ENCODE results near the gene ARFGEF2. TPM values are rescaled to one million over a fixed set of nuclear protein-coding genes. Genes with fewer than 3 reads are reported as not detected.
A peak's percentile ranks its signal among the peaks of the same experiment; 100 is the strongest.

Gene ARFGEF2
- total RNA-seq (2012; rRNA removed): 21.0 and 27.6 TPM in 2 replicates

DNA sequence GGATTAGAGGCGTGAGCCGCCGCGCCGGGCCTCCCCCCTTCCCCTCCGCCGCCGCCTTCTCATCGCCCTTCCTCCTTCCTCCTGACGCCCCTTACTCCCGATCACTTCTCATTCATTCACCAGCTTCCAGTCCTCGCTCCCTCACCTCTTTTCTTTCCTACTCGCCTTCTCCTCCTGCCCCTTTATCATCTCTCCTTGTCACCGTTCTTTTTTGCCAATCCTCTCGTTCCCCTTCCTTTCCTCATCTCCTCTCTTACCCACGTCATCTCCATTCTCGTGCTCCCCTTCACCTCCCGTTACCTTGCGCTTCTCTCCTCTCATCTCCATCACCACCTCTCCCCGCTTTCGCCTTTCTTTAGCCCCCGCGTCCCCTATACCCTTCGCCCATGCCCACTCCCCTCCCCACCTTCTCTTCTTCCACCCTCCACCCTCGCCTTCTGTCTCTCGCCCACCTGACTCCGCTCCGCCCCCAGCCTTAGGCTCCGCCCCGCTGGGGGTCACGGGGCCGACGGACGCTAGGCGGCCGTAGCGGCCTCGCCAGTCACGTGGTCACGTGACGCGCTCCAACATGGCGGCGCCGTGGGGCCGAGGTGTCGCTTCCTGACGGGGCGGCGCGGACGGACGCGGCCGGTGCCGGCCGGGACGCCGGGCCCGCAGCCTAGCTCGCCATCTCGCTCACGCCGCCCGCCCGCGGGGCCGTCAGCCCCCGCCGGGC lies at the start of gene ARFGEF2:
ARFGEF2 (plus strand) TSS at position 544 of the 715 bp plus-strand sequence. CDS start 179 bp downstream, outside the sequence.
- H3K4me2 ChIP-seq (ENCODE audit: low read length): peak within 1 kb of the TSS; percentile 80
- peak within 1 kb of the TSS; percentile 98 for H3K9ac ChIP-seq (ENCODE audit: low read depth, low read length)
- H3K4me1 ChIP-seq (ENCODE audit: control insufficient read depth, insufficient read depth, low read length): peaks cover 17% of the 10 kb centered on the region
- H3K9me3 ChIP-seq (replicated peaks; ENCODE audit: low read length): no peaks in the 10 kb centered on the region
- H3K27me3 ChIP-seq (ENCODE audit: control insufficient read depth, insufficient read depth, low read length): peaks cover 9% of the 10 kb centered on the region
- peak within 1 kb of the TSS; percentile 80 for H3K4me3 ChIP-seq (ENCODE audit: low read length)
- no peaks in the 10 kb centered on the region for H3K36me3 ChIP-seq (ENCODE audit: insufficient read depth, low read length)

DNA sequence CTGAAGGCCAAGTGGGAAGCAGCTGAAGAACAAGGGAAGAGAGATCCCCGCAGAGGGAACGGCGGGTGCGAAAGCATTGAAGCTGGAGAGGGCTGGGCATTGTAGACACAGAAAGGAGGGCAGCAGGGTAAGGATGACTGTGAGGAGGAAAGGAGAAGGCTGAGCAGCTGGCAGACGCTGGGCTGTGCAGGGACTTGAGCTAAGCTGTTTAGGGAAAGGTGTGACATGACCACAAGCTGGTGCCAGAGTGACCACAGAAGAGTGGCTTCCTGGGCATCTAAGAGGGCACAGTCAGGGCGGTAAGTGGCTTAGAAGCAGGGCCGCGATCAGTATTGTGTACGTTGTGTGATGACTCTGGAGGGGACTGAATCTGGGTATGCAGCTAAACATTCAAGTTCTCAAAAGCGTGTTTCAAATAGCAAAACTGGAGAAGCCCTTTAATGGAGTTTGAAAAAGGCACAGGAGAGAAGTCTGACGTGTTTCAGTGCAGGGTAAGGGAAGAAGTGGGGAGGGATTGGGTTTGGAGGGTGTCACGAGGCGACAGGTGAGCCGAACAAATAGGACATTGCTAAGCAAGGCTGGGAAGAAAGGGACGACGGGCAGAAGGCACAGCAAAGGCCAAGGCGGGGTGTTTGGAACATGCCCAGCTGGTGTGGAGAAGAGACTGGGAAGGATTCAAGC lies 46.1 kb upstream of the ARFGEF2 start:
- no peak overlapping the region for H3K4me2 ChIP-seq (ENCODE audit: low read length)
- no peak overlapping the region for H3K4me3 ChIP-seq (ENCODE audit: low read length)
- no peaks in the 10 kb centered on the region for H3K36me3 ChIP-seq (ENCODE audit: insufficient read depth, low read length)
- no peaks in the 10 kb centered on the region for H3K9me3 ChIP-seq (replicated peaks; ENCODE audit: low read length)
- no peak overlapping the region for H3K9ac ChIP-seq (ENCODE audit: low read depth, low read length)
- no peaks in the 10 kb centered on the region for H3K27me3 ChIP-seq (ENCODE audit: control insufficient read depth, insufficient read depth, low read length)
- H3K4me1 ChIP-seq (ENCODE audit: control insufficient read depth, insufficient read depth, low read length): peaks cover 8% of the 10 kb centered on the region

DNA sequence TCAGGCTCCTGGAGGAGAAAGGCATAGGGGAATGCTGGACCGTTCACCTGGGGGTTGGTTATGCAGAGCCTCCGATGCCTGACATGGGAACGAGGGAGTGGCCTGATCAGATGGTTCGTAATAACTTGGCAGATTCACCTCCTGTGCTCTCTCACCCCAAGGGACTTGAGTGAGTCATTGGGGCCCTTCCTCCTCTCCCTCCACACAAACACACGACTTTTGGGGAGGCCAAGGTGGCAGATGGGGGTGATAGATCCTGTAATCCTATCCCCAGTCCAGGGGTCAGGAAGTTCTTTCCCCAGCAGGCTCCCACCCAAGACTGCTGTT lies 45.6 kb upstream of the ARFGEF2 start:
- no peak overlapping the region for H3K4me2 ChIP-seq (ENCODE audit: low read length)
- H3K9me3 ChIP-seq (replicated peaks; ENCODE audit: low read length): no peaks in the 10 kb centered on the region
- H3K9ac ChIP-seq (ENCODE audit: low read depth, low read length): no peak overlapping the region
- H3K27me3 ChIP-seq (ENCODE audit: control insufficient read depth, insufficient read depth, low read length): no peaks in the 10 kb centered on the region
- no peak overlapping the region for H3K4me3 ChIP-seq (ENCODE audit: low read length)
- no peaks in the 10 kb centered on the region for H3K36me3 ChIP-seq (ENCODE audit: insufficient read depth, low read length)
- H3K4me1 ChIP-seq (ENCODE audit: control insufficient read depth, insufficient read depth, low read length): peaks cover 8% of the 10 kb centered on the region

DNA sequence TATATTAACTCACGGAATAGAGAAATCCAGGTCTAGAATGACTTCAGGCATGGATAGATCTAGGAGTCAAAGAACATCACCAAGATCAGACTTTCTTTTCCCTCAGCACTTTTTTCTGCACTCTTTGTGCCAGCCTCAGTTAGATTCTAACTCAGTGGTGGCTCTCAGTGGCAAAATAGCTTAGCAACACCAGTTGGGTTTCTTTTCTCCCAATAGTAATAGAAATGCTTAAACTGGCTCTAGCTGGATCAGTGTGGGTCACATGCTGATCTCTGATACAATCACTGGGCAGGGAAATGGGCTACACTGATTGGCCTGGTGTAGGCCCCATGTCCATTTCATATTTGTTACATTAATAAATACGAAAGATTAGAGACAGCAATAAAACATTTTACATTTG lies 44.2 kb upstream of the ARFGEF2 start:
- peaks cover 8% of the 10 kb centered on the region for H3K4me1 ChIP-seq (ENCODE audit: control insufficient read depth, insufficient read depth, low read length)
- no peak overlapping the region for H3K9ac ChIP-seq (ENCODE audit: low read depth, low read length)
- H3K27me3 ChIP-seq (ENCODE audit: control insufficient read depth, insufficient read depth, low read length): no peaks in the 10 kb centered on the region
- no peaks in the 10 kb centered on the region for H3K9me3 ChIP-seq (replicated peaks; ENCODE audit: low read length)
- H3K36me3 ChIP-seq (ENCODE audit: insufficient read depth, low read length): no peaks in the 10 kb centered on the region
- no peak overlapping the region for H3K4me2 ChIP-seq (ENCODE audit: low read length)
- H3K4me3 ChIP-seq (ENCODE audit: low read length): no peak overlapping the region

DNA sequence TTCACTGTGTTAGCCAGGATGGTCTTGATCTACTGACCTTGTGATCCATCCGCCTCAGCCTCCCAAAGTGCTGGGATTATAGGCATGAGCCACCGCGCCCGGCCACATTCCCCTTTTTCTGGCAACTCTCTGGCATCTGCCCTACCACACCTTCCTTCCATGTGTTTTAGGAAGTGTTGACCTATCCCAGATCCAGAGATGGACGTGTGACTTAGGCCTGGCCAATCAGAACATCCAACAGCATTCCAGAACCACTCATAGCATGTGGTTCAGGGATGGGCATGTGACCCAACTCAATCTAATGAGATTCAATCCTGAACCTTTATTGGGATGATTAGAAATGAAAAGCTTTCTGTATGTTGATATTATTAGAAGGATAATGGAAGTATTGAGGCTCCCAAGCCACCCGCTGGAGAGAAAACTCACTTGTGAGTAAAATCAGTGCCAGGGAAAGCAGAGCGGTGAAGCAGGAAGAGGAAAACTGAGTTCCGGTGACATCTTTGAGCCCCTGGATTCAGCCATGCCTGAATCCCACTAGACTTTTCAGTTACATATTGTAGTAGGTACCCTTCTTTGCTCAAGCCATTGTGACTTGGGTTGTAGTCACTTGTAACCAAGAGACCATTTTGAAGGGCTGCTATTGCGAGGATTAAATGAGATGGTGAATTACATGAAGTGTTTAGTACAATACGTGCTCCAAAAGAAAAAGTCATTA lies 42.8 kb upstream of the ARFGEF2 start:
- Histone ChIP-seq H3K4me2 (ENCODE audit: low read length) (no peak overlapping the region), H3K9ac (ENCODE audit: low read depth, low read length) (no peak overlapping the region), H3K4me3 (ENCODE audit: low read length) (no peak overlapping the region), H3K27me3 (ENCODE audit: control insufficient read depth, insufficient read depth, low read length) (no peaks in the 10 kb centered on the region), H3K36me3 (ENCODE audit: insufficient read depth, low read length) (no peaks in the 10 kb centered on the region), H3K4me1 (ENCODE audit: control insufficient read depth, insufficient read depth, low read length) (peaks cover 8% of the 10 kb centered on the region), H3K9me3 (replicated peaks; ENCODE audit: low read length) (no peaks in the 10 kb centered on the region)

DNA sequence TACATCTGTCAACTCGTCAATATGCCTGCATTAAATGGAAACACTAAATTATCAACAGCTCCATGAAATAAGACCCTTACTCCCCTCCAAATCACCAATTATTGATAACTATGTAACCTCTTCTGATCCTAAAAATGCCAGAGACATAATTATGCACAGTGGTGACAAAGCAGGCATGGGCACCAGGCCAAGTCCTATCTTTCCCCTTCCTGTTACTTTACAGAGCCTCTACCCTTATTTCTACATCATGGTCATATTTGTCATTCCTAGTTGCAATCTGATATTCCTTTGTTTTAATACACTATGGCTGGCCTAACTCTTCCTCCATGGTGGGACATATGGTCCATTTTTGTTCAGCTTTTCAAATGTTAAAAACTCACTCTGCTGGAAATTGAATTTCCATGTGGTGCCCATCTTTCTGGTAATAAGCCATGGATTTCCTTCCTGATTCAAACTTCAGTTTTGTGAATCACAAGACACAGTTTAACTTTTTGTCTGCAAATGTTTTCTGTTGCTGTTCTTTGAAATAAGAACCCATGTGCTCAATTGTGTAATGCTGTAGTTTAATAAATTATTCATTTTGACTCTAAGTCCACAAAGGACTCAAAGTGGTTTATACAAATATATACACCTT lies 41.8 kb upstream of the ARFGEF2 start:
- Histone ChIP-seq H3K27me3 (ENCODE audit: control insufficient read depth, insufficient read depth, low read length) (peaks cover under 1% of the 10 kb centered on the region), H3K36me3 (ENCODE audit: insufficient read depth, low read length) (no peaks in the 10 kb centered on the region), H3K4me3 (ENCODE audit: low read length) (no peak overlapping the region), H3K4me2 (ENCODE audit: low read length) (no peak overlapping the region), H3K4me1 (ENCODE audit: control insufficient read depth, insufficient read depth, low read length) (peaks cover 8% of the 10 kb centered on the region), H3K9me3 (replicated peaks; ENCODE audit: low read length) (no peaks in the 10 kb centered on the region), H3K9ac (ENCODE audit: low read depth, low read length) (no peak overlapping the region)

DNA sequence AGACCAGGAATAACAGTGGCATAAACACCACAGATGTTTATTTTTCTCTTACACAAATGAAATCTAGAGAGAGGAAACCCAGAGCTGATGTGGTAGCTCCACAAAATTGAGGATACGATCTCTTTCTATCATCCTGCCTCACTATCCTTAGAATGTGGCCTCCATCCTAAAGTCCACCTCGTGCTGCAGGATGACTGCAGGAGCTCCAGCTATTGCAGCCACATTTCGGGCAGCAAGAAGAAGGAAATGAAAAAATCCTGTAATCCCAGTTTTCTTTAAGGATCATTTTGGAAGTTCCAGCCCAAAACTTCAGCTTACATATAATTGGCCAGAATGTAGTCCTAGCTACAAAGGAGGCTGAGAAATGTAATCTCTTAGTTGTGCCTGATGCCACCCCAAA lies 41.2 kb upstream of the ARFGEF2 start:
- Histone ChIP-seq H3K9ac (ENCODE audit: low read depth, low read length) (no peak overlapping the region), H3K4me3 (ENCODE audit: low read length) (no peak overlapping the region), H3K9me3 (replicated peaks; ENCODE audit: low read length) (no peaks in the 10 kb centered on the region), H3K4me2 (ENCODE audit: low read length) (no peak overlapping the region), H3K27me3 (ENCODE audit: control insufficient read depth, insufficient read depth, low read length) (peaks cover 7% of the 10 kb centered on the region), H3K4me1 (ENCODE audit: control insufficient read depth, insufficient read depth, low read length) (peaks cover 8% of the 10 kb centered on the region), H3K36me3 (ENCODE audit: insufficient read depth, low read length) (no peaks in the 10 kb centered on the region)

DNA sequence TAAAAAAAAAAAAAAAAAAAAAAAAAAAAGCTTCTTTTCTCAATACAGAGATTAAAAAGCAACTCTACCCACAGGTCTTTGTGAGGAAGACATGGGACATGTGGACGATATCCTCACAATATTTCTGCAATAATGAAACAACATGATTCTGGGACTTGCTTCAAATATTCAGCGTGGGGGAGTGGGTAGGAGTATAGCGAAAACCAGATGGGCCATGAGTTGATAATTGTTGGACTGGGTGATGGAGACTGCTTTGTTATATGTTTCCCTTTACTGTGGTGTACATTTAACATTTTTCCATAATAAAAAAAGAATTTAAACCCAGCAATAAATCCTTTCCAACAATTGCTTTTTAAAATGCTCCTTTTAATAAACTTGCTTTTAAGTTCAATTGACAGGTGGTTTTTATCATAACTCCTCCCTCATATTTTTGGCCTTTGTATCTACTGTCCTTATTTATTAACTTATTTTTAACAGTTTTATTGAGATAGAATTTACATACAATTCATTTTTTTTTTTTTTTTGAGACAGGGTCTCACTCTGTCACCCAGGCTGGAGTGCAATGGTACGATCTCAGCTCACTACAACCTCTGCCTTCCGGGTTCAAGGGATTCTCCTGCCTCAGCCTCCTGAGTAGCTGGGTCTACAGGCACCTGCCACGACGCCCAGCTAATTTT lies 40.4 kb upstream of the ARFGEF2 start:
- peaks cover 7% of the 10 kb centered on the region for H3K27me3 ChIP-seq (ENCODE audit: control insufficient read depth, insufficient read depth, low read length)
- H3K36me3 ChIP-seq (ENCODE audit: insufficient read depth, low read length): no peaks in the 10 kb centered on the region
- no peak overlapping the region for H3K4me2 ChIP-seq (ENCODE audit: low read length)
- H3K4me3 ChIP-seq (ENCODE audit: low read length): no peak overlapping the region
- H3K4me1 ChIP-seq (ENCODE audit: control insufficient read depth, insufficient read depth, low read length): peaks cover 2% of the 10 kb centered on the region
- no peaks in the 10 kb centered on the region for H3K9me3 ChIP-seq (replicated peaks; ENCODE audit: low read length)
- no peak overlapping the region for H3K9ac ChIP-seq (ENCODE audit: low read depth, low read length)

DNA sequence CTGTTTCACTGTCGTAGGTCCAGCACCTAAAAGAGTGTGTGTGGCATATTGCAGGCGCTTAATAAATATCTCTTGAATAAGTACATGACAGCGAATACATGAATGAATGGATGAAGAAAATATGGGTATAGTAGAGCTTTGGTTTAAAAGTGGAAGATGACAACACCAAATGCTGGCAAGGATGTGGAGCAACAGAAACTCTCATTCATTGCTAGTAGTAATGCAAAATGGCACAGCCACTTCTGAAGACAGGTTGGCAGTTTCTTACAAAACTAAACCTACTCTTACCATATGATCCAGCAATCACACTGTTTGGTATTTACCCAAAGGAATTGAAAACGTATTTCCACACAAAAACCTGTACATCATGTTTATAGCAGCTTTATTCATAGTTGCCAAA lies 36.3 kb upstream of the ARFGEF2 start:
- no peaks in the 10 kb centered on the region for H3K36me3 ChIP-seq (ENCODE audit: insufficient read depth, low read length)
- no peaks in the 10 kb centered on the region for H3K9me3 ChIP-seq (replicated peaks; ENCODE audit: low read length)
- H3K4me2 ChIP-seq (ENCODE audit: low read length): no peak overlapping the region
- H3K4me1 ChIP-seq (ENCODE audit: control insufficient read depth, insufficient read depth, low read length): no peaks in the 10 kb centered on the region
- no peak overlapping the region for H3K9ac ChIP-seq (ENCODE audit: low read depth, low read length)
- H3K27me3 ChIP-seq (ENCODE audit: control insufficient read depth, insufficient read depth, low read length): peaks cover 26% of the 10 kb centered on the region
- no peak overlapping the region for H3K4me3 ChIP-seq (ENCODE audit: low read length)

DNA sequence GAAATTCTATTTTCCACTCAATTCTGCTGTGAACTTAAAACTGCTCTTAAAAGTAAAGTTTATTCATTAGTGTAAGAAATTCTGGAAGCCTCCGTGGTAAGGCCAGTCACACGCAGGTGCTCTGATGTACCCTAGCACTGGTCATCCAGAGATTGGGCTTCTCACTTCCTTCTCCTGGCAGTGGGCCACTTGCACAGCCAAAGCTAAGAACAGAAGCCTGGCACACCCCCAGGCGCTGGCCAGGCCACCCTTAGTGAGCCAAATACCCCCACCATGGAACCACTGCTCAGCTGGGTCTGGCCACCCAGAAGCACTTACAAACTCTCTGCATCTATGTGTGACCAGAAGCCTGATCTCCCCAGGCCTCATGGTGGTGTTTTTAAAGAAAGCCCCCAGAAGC lies 35.3 kb upstream of the ARFGEF2 start:
- Histone ChIP-seq H3K9ac (ENCODE audit: low read depth, low read length) (no peak overlapping the region), H3K4me3 (ENCODE audit: low read length) (no peak overlapping the region), H3K36me3 (ENCODE audit: insufficient read depth, low read length) (no peaks in the 10 kb centered on the region), H3K9me3 (replicated peaks; ENCODE audit: low read length) (no peaks in the 10 kb centered on the region), H3K27me3 (ENCODE audit: control insufficient read depth, insufficient read depth, low read length) (peaks cover 30% of the 10 kb centered on the region), H3K4me1 (ENCODE audit: control insufficient read depth, insufficient read depth, low read length) (no peaks in the 10 kb centered on the region), H3K4me2 (ENCODE audit: low read length) (no peak overlapping the region)

DNA sequence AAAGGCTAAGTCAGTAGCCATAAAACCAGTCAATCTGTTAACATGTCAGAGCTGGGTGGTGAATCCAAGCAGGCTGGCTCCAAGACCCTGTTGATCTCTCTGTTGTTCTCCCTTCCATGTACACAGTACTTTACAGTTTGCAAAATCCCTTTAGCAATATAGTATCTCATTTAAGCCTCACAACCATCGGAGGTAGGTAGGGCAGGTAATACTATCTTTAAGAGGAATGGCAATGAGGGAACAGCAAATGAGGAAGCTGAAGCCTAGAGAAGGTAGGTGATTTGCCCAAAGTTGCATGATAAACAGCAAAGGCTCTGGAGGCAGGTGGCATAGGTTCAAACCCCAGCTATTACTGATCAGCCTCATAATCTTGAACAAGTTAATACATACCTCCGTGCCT lies 34.7 kb upstream of the ARFGEF2 start:
- Histone ChIP-seq H3K9me3 (replicated peaks; ENCODE audit: low read length) (no peaks in the 10 kb centered on the region), H3K9ac (ENCODE audit: low read depth, low read length) (no peak overlapping the region), H3K4me3 (ENCODE audit: low read length) (no peak overlapping the region), H3K4me1 (ENCODE audit: control insufficient read depth, insufficient read depth, low read length) (no peaks in the 10 kb centered on the region), H3K27me3 (ENCODE audit: control insufficient read depth, insufficient read depth, low read length) (peaks cover 33% of the 10 kb centered on the region), H3K36me3 (ENCODE audit: insufficient read depth, low read length) (no peaks in the 10 kb centered on the region), H3K4me2 (ENCODE audit: low read length) (no peak overlapping the region)

Data from skeletal muscle satellite cell (primary cell).